Measurements from ENCODE around the gene C22orf39. TPM values are rescaled to one million over a fixed set of nuclear protein-coding genes. Genes with fewer than 3 reads are reported as not detected.
"Not testable (repeated sequence)": the region's sequence is repeated elsewhere in the genome, so short reads cannot be mapped to it uniquely, and the experiment has no call there.

C22orf39 gene
- total RNA-seq, 2 donors from 2014 or later = 57.4 to 85.8 TPM

GRCh38 chr22:19440411-19441195 is 6.9 kb downstream of the C22orf39 start:
- intact Hi-C loops (cut with DNase I) = loop anchor here (5.0 to 10.0 kb wide), 2 partner anchors 37 to 146 kb away; partner anchors contain the start of genes CDC45, CLTCL1 and UFD1
- TF ChIP-seq, protein P1, sequence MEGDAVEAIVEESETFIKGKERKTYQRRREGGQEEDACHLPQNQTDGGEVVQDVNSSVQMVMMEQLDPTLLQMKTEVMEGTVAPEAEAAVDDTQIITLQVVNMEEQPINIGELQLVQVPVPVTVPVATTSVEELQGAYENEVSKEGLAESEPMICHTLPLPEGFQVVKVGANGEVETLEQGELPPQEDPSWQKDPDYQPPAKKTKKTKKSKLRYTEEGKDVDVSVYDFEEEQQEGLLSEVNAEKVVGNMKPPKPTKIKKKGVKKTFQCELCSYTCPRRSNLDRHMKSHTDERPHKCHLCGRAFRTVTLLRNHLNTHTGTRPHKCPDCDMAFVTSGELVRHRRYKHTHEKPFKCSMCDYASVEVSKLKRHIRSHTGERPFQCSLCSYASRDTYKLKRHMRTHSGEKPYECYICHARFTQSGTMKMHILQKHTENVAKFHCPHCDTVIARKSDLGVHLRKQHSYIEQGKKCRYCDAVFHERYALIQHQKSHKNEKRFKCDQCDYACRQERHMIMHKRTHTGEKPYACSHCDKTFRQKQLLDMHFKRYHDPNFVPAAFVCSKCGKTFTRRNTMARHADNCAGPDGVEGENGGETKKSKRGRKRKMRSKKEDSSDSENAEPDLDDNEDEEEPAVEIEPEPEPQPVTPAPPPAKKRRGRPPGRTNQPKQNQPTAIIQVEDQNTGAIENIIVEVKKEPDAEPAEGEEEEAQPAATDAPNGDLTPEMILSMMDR (IDR thresholded peaks at IDR 0.05) = no peak
- TF ChIP-seq POLR2AphosphoS5 (IDR thresholded peaks at IDR 0.05) = no peak
- no peak for TF ChIP-seq POLR2A (IDR thresholded peaks at IDR 0.05)
- peaks cover 0 to 5% of the 10 kb centered on the region in 2 donors for H3K36me3 ChIP-seq

GRCh38 chr22:19438298-19438697 is 9.2 kb downstream of the C22orf39 start:
- intact Hi-C loops (cut with DNase I) = no loop called here
- no peak overlapping the region for H3K4me3 ChIP-seq
- no peaks in the 10 kb centered on the region for H3K27me3 ChIP-seq (replicated peaks; ENCODE audit: insufficient read depth)
- H3K36me3 ChIP-seq = peaks cover 0 to 10% of the 10 kb centered on the region in 2 donors
- WGBS = 82% methylated on average over 7 of the region's 7 CpGs
- TF ChIP-seq POLR2AphosphoS5 (IDR thresholded peaks at IDR 0.05) (no peak), POLR2A (IDR thresholded peaks at IDR 0.05) (no peak)
- TF ChIP-seq, protein P1 (IDR thresholded peaks at IDR 0.05) = no peak
- DNase-seq (ENCODE audit: low spot score) = no peak
- H3K27ac ChIP-seq = no peak overlapping the region
- H3K9me3 ChIP-seq = no peaks in the 10 kb centered on the region
- H3K4me1 ChIP-seq (replicated peaks) = peaks cover 5% of the 10 kb centered on the region

More at GRCh38 chr22:19440411-19441195, 6.9 kb downstream of the C22orf39 start:
- 87% methylated on average over 7 of the region's 8 CpGs for WGBS
- H3K4me1 ChIP-seq (replicated peaks) = no peaks in the 10 kb centered on the region
- no peaks in the 10 kb centered on the region for H3K9me3 ChIP-seq
- no peak for DNase-seq (ENCODE audit: low spot score)
- H3K4me3 ChIP-seq = no peak overlapping the region
- H3K27me3 ChIP-seq (replicated peaks; ENCODE audit: insufficient read depth) = no peaks in the 10 kb centered on the region
- H3K27ac ChIP-seq = no peak overlapping the region

GRCh38 chr22:19436444-19437161 is 10.9 kb downstream of the C22orf39 start:
- H3K4me1 ChIP-seq (replicated peaks); H3K27me3 ChIP-seq (replicated peaks; ENCODE audit: insufficient read depth); DNase-seq (ENCODE audit: low spot score); H3K9me3 ChIP-seq; H3K4me3 ChIP-seq; H3K27ac ChIP-seq; intact Hi-C loops (cut with DNase I); H3K36me3 ChIP-seq: not testable (repeated sequence)
- 92% methylated on average over 9 of the region's 9 CpGs for WGBS

- Histone ChIP-seq H3K4me3 (no peak overlapping the region), H3K27me3 (replicated peaks; ENCODE audit: insufficient read depth) (no peaks in the 10 kb centered on the region), H3K27ac (no peak overlapping the region), H3K36me3 (peaks cover 0 to 10% of the 10 kb centered on the region in 2 donors), H3K9me3 (no peaks in the 10 kb centered on the region), H3K4me1 (replicated peaks) (peaks cover 16% of the 10 kb centered on the region)
- intact Hi-C loops (cut with DNase I) = loop anchor here (5.0 kb wide), 1 partner anchor 253 kb away; no protein-coding TSS in a partner anchor
- no peak for TF ChIP-seq POLR2AphosphoS5 (IDR thresholded peaks at IDR 0.05)
- no peak for DNase-seq (ENCODE audit: low spot score)
- WGBS = 81% methylated on average over 2 of the region's 2 CpGs
These were observed 12.5 kb downstream of the C22orf39 start for GRCh38 chr22:19434829-19435580.

GRCh38 chr22:19434401-19434800 is 13.1 kb downstream of the C22orf39 start:
- Histone ChIP-seq H3K9me3 (no peaks in the 10 kb centered on the region), H3K4me3 (no peak overlapping the region), H3K27me3 (replicated peaks; ENCODE audit: insufficient read depth) (no peaks in the 10 kb centered on the region), H3K27ac (no peak overlapping the region), H3K4me1 (replicated peaks) (peaks cover 20% of the 10 kb centered on the region), H3K36me3 (peaks cover 0 to 10% of the 10 kb centered on the region in 2 donors)
- TF ChIP-seq, protein P1 (IDR thresholded peaks at IDR 0.05) = no peak
- TF ChIP-seq POLR2AphosphoS5 (IDR thresholded peaks at IDR 0.05) (no peak), POLR2A (IDR thresholded peaks at IDR 0.05) (no peak)
- intact Hi-C loops (cut with DNase I) = loop anchor here (5.0 kb wide), 1 partner anchor 252 kb away; no protein-coding TSS in a partner anchor
- WGBS = 95% methylated on average over 7 of the region's 7 CpGs
- no peak for DNase-seq (ENCODE audit: low spot score)

Measured in prostate gland (tissue), 2 donors.